ENCODE measurements around the gene LBHD2.
"Not testable (repeated sequence)": the region's sequence is repeated elsewhere in the genome, so short reads cannot be mapped to it uniquely, and the experiment has no call there.

Gene LBHD2

GRCh38 chr14:103116636-103117035, 32.6 kb downstream of the LBHD2 start:
- no peak overlapping the region for H3K4ac ChIP-seq (ENCODE audit: low read length)
- no peak overlapping the region for H3K23ac ChIP-seq (ENCODE audit: low read depth, low read length, poor library complexity)
- no peak overlapping the region for H3K27ac ChIP-seq (replicated peaks; ENCODE audit: low read length)
- DNase-seq (ENCODE audit: low spot score), result no peak
- no peaks in the 10 kb centered on the region for H3K9me3 ChIP-seq (replicated peaks in 1 of 2; ENCODE audit: control insufficient read depth in 2 of 2, insufficient read depth in 1 of 2, low read depth in 1 of 2, low read length in 2 of 2)
- H2AK5ac ChIP-seq (ENCODE audit: low read depth, low read length), result no peak overlapping the region
- no peak overlapping the region for H3K4me2 ChIP-seq (ENCODE audit: insufficient read depth, low read length, poor library complexity, severe bottlenecking)
- no peak overlapping the region for H2BK5ac ChIP-seq (ENCODE audit: low read length)
- no CpG with 5 or more reads among the region's 17 CpGs for WGBS, 2 donors (ENCODE audit: extremely low coverage in 2 of 2, insufficient read length in 2 of 2, insufficient replicate concordance in 1 of 2)
- peaks cover 0 to 12% (median 0%) of the 10 kb centered on the region in 3 experiments for H3K27me3 ChIP-seq (ENCODE audit: control insufficient read depth in 3 of 3, insufficient read depth in 3 of 3, low read depth in 1 of 3, low read length in 3 of 3)
- H2BK12ac ChIP-seq (ENCODE audit: low read length), result no peak overlapping the region
- H3K9ac ChIP-seq (ENCODE audit: low read depth, low read length, poor library complexity), result no peak overlapping the region
- no peak overlapping the region for H2BK15ac ChIP-seq (ENCODE audit: low read length)
- H3K36me3 ChIP-seq (replicated peaks in 1 of 2; ENCODE audit: control insufficient read depth in 2 of 2, insufficient read depth in 2 of 2, low read length in 2 of 2), result no peaks in the 10 kb centered on the region
- no peak overlapping the region for H4K8ac ChIP-seq (ENCODE audit: low read depth, low read length)
- H3K79me1 ChIP-seq (ENCODE audit: low read depth, low read length), result no peaks in the 10 kb centered on the region
- peak overlapping the region; percentile 44 for H3K18ac ChIP-seq (ENCODE audit: low read length)
- H4K91ac ChIP-seq (ENCODE audit: low read depth, low read length, poor library complexity), result no peak overlapping the region
- no peak overlapping the region for H3K4me3 ChIP-seq (ENCODE audit: low read length in 2 of 2)
- peaks cover 5 to 9% of the 10 kb centered on the region in 2 donors for H3K4me1 ChIP-seq (ENCODE audit: control insufficient read depth in 2 of 2, insufficient read depth in 1 of 2, low read depth in 1 of 2, low read length in 2 of 2)
- no peak overlapping the region for H3K14ac ChIP-seq (ENCODE audit: low read length)
- H2AFZ ChIP-seq (ENCODE audit: low read length), result no peak overlapping the region
- no peak overlapping the region for H2BK120ac ChIP-seq (ENCODE audit: low read depth, low read length)

GRCh38 chr14:103117499-103117898, 33.5 kb downstream of the LBHD2 start:
- H3K4ac ChIP-seq (ENCODE audit: low read length); H2AFZ ChIP-seq (ENCODE audit: low read length); H2BK5ac ChIP-seq (ENCODE audit: low read length); H4K8ac ChIP-seq (ENCODE audit: low read depth, low read length); H3K36me3 ChIP-seq (replicated peaks in 1 of 2; ENCODE audit: control insufficient read depth in 2 of 2, insufficient read depth in 2 of 2, low read length in 2 of 2); H4K91ac ChIP-seq (ENCODE audit: low read depth, low read length, poor library complexity); H2BK15ac ChIP-seq (ENCODE audit: low read length); H3K9me3 ChIP-seq (replicated peaks in 1 of 2; ENCODE audit: control insufficient read depth in 2 of 2, insufficient read depth in 1 of 2, low read depth in 1 of 2, low read length in 2 of 2); H3K14ac ChIP-seq (ENCODE audit: low read length); H3K4me3 ChIP-seq (ENCODE audit: low read length in 2 of 2); H2BK120ac ChIP-seq (ENCODE audit: low read depth, low read length); H3K18ac ChIP-seq (ENCODE audit: low read length); H2AK5ac ChIP-seq (ENCODE audit: low read depth, low read length); H3K23ac ChIP-seq (ENCODE audit: low read depth, low read length, poor library complexity); H3K4me2 ChIP-seq (ENCODE audit: insufficient read depth, low read length, poor library complexity, severe bottlenecking); DNase-seq (ENCODE audit: low spot score); H2BK12ac ChIP-seq (ENCODE audit: low read length); H3K9ac ChIP-seq (ENCODE audit: low read depth, low read length, poor library complexity); H3K27ac ChIP-seq (replicated peaks; ENCODE audit: low read length); H3K79me1 ChIP-seq (ENCODE audit: low read depth, low read length): not testable (repeated sequence)
- no CpG with 5 or more reads among the region's 7 CpGs for WGBS, 2 donors (ENCODE audit: extremely low coverage in 2 of 2, insufficient read length in 2 of 2, insufficient replicate concordance in 1 of 2)
- Histone ChIP-seq H3K27me3 (ENCODE audit: control insufficient read depth in 3 of 3, insufficient read depth in 3 of 3, low read depth in 1 of 3, low read length in 3 of 3) (peaks cover 0 to 12% (median 0%) of the 10 kb centered on the region in 3 experiments), H3K4me1 (ENCODE audit: control insufficient read depth in 2 of 2, insufficient read depth in 1 of 2, low read depth in 1 of 2, low read length in 2 of 2) (peaks cover 11 to 15% of the 10 kb centered on the region in 2 donors)

GRCh38 chr14:103118018-103118662, 34.1 kb downstream of the LBHD2 start:
- no peak overlapping the region for H3K23ac ChIP-seq (ENCODE audit: low read depth, low read length, poor library complexity)
- no peak overlapping the region for H3K9ac ChIP-seq (ENCODE audit: low read depth, low read length, poor library complexity)
- no peak overlapping the region for H3K14ac ChIP-seq (ENCODE audit: low read length)
- no CpG with 5 or more reads among the region's 10 CpGs for WGBS, 2 donors (ENCODE audit: extremely low coverage in 2 of 2, insufficient read length in 2 of 2, insufficient replicate concordance in 1 of 2)
- no peak overlapping the region for H3K4me3 ChIP-seq (ENCODE audit: low read length in 2 of 2)
- peak overlapping the region; percentile 99 for H2AK5ac ChIP-seq (ENCODE audit: low read depth, low read length)
- H3K4ac ChIP-seq (ENCODE audit: low read length), result no peak overlapping the region
- no peak for DNase-seq (ENCODE audit: low spot score)
- no peak overlapping the region for H4K8ac ChIP-seq (ENCODE audit: low read depth, low read length)
- H3K9me3 ChIP-seq (replicated peaks in 1 of 2; ENCODE audit: control insufficient read depth in 2 of 2, insufficient read depth in 1 of 2, low read depth in 1 of 2, low read length in 2 of 2), result no peaks in the 10 kb centered on the region
- H2BK12ac ChIP-seq (ENCODE audit: low read length), result peak overlapping the region; percentile 96
- H3K18ac ChIP-seq (ENCODE audit: low read length), result peak overlapping the region; percentile 5
- no peak overlapping the region for H4K91ac ChIP-seq (ENCODE audit: low read depth, low read length, poor library complexity)
- H3K4me1 ChIP-seq (ENCODE audit: control insufficient read depth in 2 of 2, insufficient read depth in 1 of 2, low read depth in 1 of 2, low read length in 2 of 2), result peaks cover 14 to 16% of the 10 kb centered on the region in 2 donors
- H3K27me3 ChIP-seq (ENCODE audit: control insufficient read depth in 3 of 3, insufficient read depth in 3 of 3, low read depth in 1 of 3, low read length in 3 of 3), result peaks cover 0 to 11% (median 0%) of the 10 kb centered on the region in 3 experiments
- H2AFZ ChIP-seq (ENCODE audit: low read length), result peak overlapping the region; percentile 45
- no peaks in the 10 kb centered on the region for H3K79me1 ChIP-seq (ENCODE audit: low read depth, low read length)
- no peak overlapping the region for H3K27ac ChIP-seq (replicated peaks; ENCODE audit: low read length)
- H2BK5ac ChIP-seq (ENCODE audit: low read length), result peak overlapping the region; percentile 71
- H2BK15ac ChIP-seq (ENCODE audit: low read length), result peak overlapping the region; percentile 32
- no peak overlapping the region for H3K4me2 ChIP-seq (ENCODE audit: insufficient read depth, low read length, poor library complexity, severe bottlenecking)
- H3K36me3 ChIP-seq (replicated peaks in 1 of 2; ENCODE audit: control insufficient read depth in 2 of 2, insufficient read depth in 2 of 2, low read length in 2 of 2), result no peaks in the 10 kb centered on the region
- no peak overlapping the region for H2BK120ac ChIP-seq (ENCODE audit: low read depth, low read length)

GRCh38 chr14:103118663-103119404, 34.8 kb downstream of the LBHD2 start:
- Histone ChIP-seq H3K4me3 (ENCODE audit: low read length in 2 of 2) (no peak overlapping the region), H3K4ac (ENCODE audit: low read length) (peak overlapping the region; percentile 26), H2BK12ac (ENCODE audit: low read length) (peak overlapping the region; percentile 96), H2BK120ac (ENCODE audit: low read depth, low read length) (no peak overlapping the region), H2AK5ac (ENCODE audit: low read depth, low read length) (peak overlapping the region; percentile 99), H3K36me3 (replicated peaks in 1 of 2; ENCODE audit: control insufficient read depth in 2 of 2, insufficient read depth in 2 of 2, low read length in 2 of 2) (no peaks in the 10 kb centered on the region), H3K27ac (replicated peaks; ENCODE audit: low read length) (no peak overlapping the region), H2BK5ac (ENCODE audit: low read length) (peak overlapping the region; percentile 71), H3K14ac (ENCODE audit: low read length) (no peak overlapping the region), H3K23ac (ENCODE audit: low read depth, low read length, poor library complexity) (no peak overlapping the region), H4K8ac (ENCODE audit: low read depth, low read length) (no peak overlapping the region), H3K18ac (ENCODE audit: low read length) (peak overlapping the region; percentile 65), H2BK15ac (ENCODE audit: low read length) (peak overlapping the region; percentile 32), H3K27me3 (ENCODE audit: control insufficient read depth in 3 of 3, insufficient read depth in 3 of 3, low read depth in 1 of 3, low read length in 3 of 3) (peaks cover 0 to 13% (median 3%) of the 10 kb centered on the region in 3 experiments), H2AFZ (ENCODE audit: low read length) (no peak overlapping the region), H3K4me2 (ENCODE audit: insufficient read depth, low read length, poor library complexity, severe bottlenecking) (no peak overlapping the region), H3K9ac (ENCODE audit: low read depth, low read length, poor library complexity) (no peak overlapping the region), H4K91ac (ENCODE audit: low read depth, low read length, poor library complexity) (no peak overlapping the region), H3K4me1 (ENCODE audit: control insufficient read depth in 2 of 2, insufficient read depth in 1 of 2, low read depth in 1 of 2, low read length in 2 of 2) (peaks cover 14 to 18% of the 10 kb centered on the region in 2 donors), H3K79me1 (ENCODE audit: low read depth, low read length) (no peaks in the 10 kb centered on the region), H3K9me3 (replicated peaks in 1 of 2; ENCODE audit: control insufficient read depth in 2 of 2, insufficient read depth in 1 of 2, low read depth in 1 of 2, low read length in 2 of 2) (no peaks in the 10 kb centered on the region)
- WGBS, 2 donors (ENCODE audit: extremely low coverage in 2 of 2, insufficient read length in 2 of 2, insufficient replicate concordance in 1 of 2), result no CpG with 5 or more reads among the region's 9 CpGs
- DNase-seq (ENCODE audit: low spot score), result no peak

Measured in neuronal stem cell (in vitro differentiated cells).